DND-41 (cell line): ENCODE measurements around the gene PPIL6.

Experiments
- ATAC-seq: fragments of 200-7000 bp; cut with Tn5 transposase; 3 replicates; pipeline ENCODE4 v1.9.1; 2021; ENCODE audit warnings: low read depth; ENCODE audit not compliant: insufficient read depth
- DNase-seq: peaks from one replicate; pipeline ENCODE4 v3.0.0-alpha.2; 2020
- H2AFZ ChIP-seq: 2 replicates; pipeline ENCODE4 v1.6.0; 2012; ENCODE audit warnings: low read depth, low read length
- H3K27ac ChIP-seq: 2 replicates; pipeline ENCODE4 v1.5.1; 2012; ENCODE audit warnings: low read length, inconsistent platforms
- H3K27me3 ChIP-seq: fragments of 200-600 bp; sonication (generic); 2 replicates; pipeline ENCODE4 v1.6.0; 2012; ENCODE audit warnings: low read length, mild to moderate bottlenecking, inconsistent platforms; ENCODE audit not compliant: insufficient read depth, poor library complexity
- H3K36me3 ChIP-seq: 2 replicates; pipeline ENCODE4 v1.5.1; 2012; ENCODE audit warnings: low read length, inconsistent platforms; ENCODE audit not compliant: insufficient read depth
- H3K4me1 ChIP-seq: 2 replicates; pipeline ENCODE4 v1.5.1; 2012; ENCODE audit warnings: mild to moderate bottlenecking, low read length; ENCODE audit not compliant: insufficient read depth
- H3K4me2 ChIP-seq: 2 replicates; pipeline ENCODE4 v1.6.0; 2012; ENCODE audit warnings: mild to moderate bottlenecking, moderate library complexity, low read length, inconsistent platforms; ENCODE audit not compliant: insufficient read depth
- H3K4me3 ChIP-seq, 2 experiments: fragments of 200-600 bp in 1 of 2; shearing (Covaris generic) in 1 of 2; 2 replicates each; pipeline ENCODE4 v1.5.1; 2012 to 2016; ENCODE audit warnings: inconsistent platforms in 2 of 2, low read length in 2 of 2, mild to moderate bottlenecking in 2 of 2, low read depth in 1 of 2, moderate library complexity in 1 of 2
- H3K79me2 ChIP-seq: 2 replicates; pipeline ENCODE4 v1.6.0; 2012; ENCODE audit warnings: low read length, inconsistent platforms; ENCODE audit not compliant: insufficient read depth
- H3K9ac ChIP-seq: 2 replicates; pipeline ENCODE4 v1.6.0; 2012; ENCODE audit warnings: low read depth, mild to moderate bottlenecking, inconsistent platforms, low read length, moderate library complexity
- H3K9me3 ChIP-seq: 2 replicates; pipeline ENCODE4 v1.5.1; 2012; ENCODE audit warnings: low read length, moderate library complexity, mild to moderate bottlenecking, inconsistent platforms; ENCODE audit not compliant: insufficient read depth, severe bottlenecking
- H4K20me1 ChIP-seq: 2 replicates; pipeline ENCODE4 v1.6.0; 2012; ENCODE audit warnings: low read length; ENCODE audit not compliant: insufficient read depth
- EZH2 ChIP-seq: IDR thresholded peaks from 3 replicates; pipeline ENCODE4 v1.6.1; 2012; ENCODE audit warnings: borderline replicate concordance, low read depth, mild to moderate bottlenecking, moderate library complexity, low read length, inconsistent platforms; ENCODE audit not compliant: severe bottlenecking
- TF ChIP-seq, protein P1 (sequence below): IDR thresholded peaks from 2 replicates; pipeline ENCODE4 v1.5.1; 2012; ENCODE audit warnings: borderline replicate concordance, low read length, moderate library complexity, mild to moderate bottlenecking; ENCODE audit not compliant: poor library complexity, severe bottlenecking; ENCODE audit errors: extremely low read depth

The PPIL6 gene

DNA sequence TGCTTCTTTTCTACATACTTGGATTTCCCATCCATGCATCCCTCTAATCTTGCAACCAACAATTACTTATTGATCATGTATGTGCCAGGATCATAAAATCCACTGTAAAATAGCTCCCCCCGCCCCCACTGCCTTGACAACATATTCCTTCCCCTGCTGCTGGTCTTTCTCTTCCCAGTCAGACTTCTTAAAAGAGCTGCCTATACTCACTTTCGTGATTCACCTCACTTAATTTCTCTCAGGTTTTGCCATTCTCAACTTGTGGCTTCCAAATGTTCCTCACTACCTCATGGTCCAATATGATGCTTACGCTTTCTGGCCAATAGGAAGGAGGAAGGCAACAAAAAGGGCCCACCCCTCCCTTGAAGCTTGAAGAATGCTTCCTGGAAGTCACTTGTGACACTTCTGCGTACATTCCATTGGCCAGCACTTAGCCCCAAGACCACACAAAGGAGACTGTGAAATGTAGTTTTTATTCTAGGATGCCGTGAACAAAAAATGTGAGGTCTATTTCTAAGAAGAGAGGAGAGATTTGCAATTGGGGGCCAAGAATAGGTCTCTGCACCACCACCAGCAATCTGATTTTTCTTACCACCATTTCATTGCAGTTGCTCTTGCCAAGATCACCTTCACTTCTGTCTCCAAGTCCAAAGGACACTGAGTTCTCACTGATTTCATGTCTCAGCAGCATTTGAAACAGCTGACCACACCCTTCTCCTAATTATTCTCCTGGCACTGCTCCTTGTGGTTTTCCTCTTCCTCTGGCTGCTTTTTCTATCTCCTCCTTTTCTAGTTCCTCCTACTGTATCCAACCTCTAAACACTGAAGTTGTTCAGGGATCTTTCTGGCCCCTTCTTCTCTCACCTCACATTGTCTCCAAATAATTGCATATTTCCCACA lies 88.9 kb downstream of the PPIL6 start:
- Histone ChIP-seq H4K20me1 (no peaks in the 10 kb centered on the region), H3K4me2 (no peak overlapping the region), H3K79me2 (no peaks in the 10 kb centered on the region), H3K36me3 (peaks cover 8% of the 10 kb centered on the region; the same call in 1 of the 2 replicates), H3K4me3 (no peak overlapping the region), H3K9me3 (peaks cover 4% of the 10 kb centered on the region), H3K27me3 (no peaks in the 10 kb centered on the region), H3K27ac (no peak overlapping the region), H2AFZ (no peak overlapping the region), H3K4me1 (no peaks in the 10 kb centered on the region), H3K9ac (no peak overlapping the region)
- TF ChIP-seq EZH2: no peak
- TF ChIP-seq, protein P1, sequence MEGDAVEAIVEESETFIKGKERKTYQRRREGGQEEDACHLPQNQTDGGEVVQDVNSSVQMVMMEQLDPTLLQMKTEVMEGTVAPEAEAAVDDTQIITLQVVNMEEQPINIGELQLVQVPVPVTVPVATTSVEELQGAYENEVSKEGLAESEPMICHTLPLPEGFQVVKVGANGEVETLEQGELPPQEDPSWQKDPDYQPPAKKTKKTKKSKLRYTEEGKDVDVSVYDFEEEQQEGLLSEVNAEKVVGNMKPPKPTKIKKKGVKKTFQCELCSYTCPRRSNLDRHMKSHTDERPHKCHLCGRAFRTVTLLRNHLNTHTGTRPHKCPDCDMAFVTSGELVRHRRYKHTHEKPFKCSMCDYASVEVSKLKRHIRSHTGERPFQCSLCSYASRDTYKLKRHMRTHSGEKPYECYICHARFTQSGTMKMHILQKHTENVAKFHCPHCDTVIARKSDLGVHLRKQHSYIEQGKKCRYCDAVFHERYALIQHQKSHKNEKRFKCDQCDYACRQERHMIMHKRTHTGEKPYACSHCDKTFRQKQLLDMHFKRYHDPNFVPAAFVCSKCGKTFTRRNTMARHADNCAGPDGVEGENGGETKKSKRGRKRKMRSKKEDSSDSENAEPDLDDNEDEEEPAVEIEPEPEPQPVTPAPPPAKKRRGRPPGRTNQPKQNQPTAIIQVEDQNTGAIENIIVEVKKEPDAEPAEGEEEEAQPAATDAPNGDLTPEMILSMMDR: no peak
- no peak for DNase-seq
- ATAC-seq: no peak

DNA sequence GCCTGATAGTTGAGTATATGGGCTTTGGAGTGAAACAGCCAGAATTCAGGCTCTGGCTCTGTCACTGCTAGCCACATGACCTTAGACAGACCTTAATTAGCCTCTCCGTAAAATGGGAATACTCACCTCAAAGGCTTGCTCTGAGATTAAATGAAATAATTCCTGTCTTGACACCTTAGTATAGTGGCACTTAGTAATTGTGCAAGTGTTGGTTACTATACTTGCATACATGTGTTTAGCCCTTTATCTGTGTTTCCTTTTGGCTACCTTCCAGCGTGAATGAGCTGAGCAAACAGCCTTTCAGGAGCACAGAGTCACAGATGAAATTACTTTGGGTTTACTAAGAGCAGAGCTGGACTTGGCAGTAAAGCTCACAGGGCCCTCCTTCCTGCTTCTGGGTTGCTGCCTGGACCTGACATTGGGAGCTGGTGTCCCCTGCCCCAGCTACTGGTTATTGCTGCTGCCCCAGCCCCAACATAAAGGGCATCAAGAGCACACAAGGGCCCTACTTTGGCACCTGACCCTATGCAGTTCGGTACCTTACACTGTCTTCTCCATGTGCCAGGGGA lies 90.9 kb downstream of the PPIL6 start:
- H3K4me1 ChIP-seq: no peaks in the 10 kb centered on the region
- H3K36me3 ChIP-seq: no peaks in the 10 kb centered on the region
- H3K79me2 ChIP-seq: no peaks in the 10 kb centered on the region
- H3K4me2 ChIP-seq: no peak overlapping the region
- no peaks in the 10 kb centered on the region for H3K27me3 ChIP-seq
- no peak overlapping the region for H2AFZ ChIP-seq
- no peak for TF ChIP-seq EZH2
- TF ChIP-seq, protein P1: no peak
- no peak overlapping the region for H3K9ac ChIP-seq
- ATAC-seq (no peak), DNase-seq (no peak)
- H3K27ac ChIP-seq: no peak overlapping the region
- H3K9me3 ChIP-seq: no peaks in the 10 kb centered on the region
- no peak overlapping the region for H3K4me3 ChIP-seq
- no peaks in the 10 kb centered on the region for H4K20me1 ChIP-seq

DNA sequence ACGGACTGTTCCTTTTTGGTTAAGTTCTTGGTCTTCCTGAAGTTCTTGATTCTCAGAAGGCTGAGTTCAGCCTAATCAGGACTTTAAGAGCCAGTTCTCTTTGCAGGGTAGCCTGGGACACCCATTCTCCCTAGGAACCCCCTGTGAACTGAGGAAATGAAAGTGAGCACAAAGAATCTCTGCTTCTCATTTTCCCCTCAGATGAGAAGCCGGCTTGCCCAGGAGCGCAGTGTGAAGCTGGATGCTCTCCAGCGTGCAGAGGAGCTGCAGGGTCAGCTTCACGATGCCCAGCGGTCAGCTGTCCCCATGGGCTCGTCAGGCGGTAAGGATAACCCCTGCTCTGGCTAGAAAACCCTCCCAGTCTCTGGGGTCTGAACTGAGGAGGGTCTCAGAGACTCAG lies 92.2 kb downstream of the PPIL6 start:
- no peaks in the 10 kb centered on the region for H3K9me3 ChIP-seq
- H3K4me3 ChIP-seq: no peak overlapping the region
- no peak overlapping the region for H3K4me2 ChIP-seq
- no peaks in the 10 kb centered on the region for H3K4me1 ChIP-seq
- DNase-seq (no peak), ATAC-seq (no peak)
- no peak overlapping the region for H2AFZ ChIP-seq
- no peaks in the 10 kb centered on the region for H3K27me3 ChIP-seq
- no peaks in the 10 kb centered on the region for H4K20me1 ChIP-seq
- no peak overlapping the region for H3K27ac ChIP-seq
- H3K36me3 ChIP-seq: no peaks in the 10 kb centered on the region
- no peak overlapping the region for H3K9ac ChIP-seq
- H3K79me2 ChIP-seq: no peaks in the 10 kb centered on the region
- TF ChIP-seq EZH2: no peak
- TF ChIP-seq, protein P1: no peak
